Activated CD8-positive, alpha-beta memory T cell treated with anti-CD3 and anti-CD28 coated beads for 36 hours (primary cell): ENCODE data around the gene MESP1. TPM values are rescaled to one million over a fixed set of nuclear protein-coding genes. Genes with fewer than 3 reads are reported as not detected.
"Not testable (repeated sequence)": the region's sequence is repeated elsewhere in the genome, so short reads cannot be mapped to it uniquely, and the experiment has no call there.

Source experiments
- CTCF ChIA-PET: fragments of 350-600 bp; sonication (Branson Sonifier 250); formaldehyde crosslinking; loops from one replicate; lab custom pipeline; 2021; ENCODE audit warnings: antibody characterized with exemption; lab: Charles Lee
- POLR2A ChIA-PET: fragments of 350-600 bp; sonication (Branson Sonifier 250); formaldehyde crosslinking; loops from one replicate; lab custom pipeline; 2021; ENCODE audit warnings: antibody characterized with exemption; lab: Charles Lee
- total RNA-seq, 2 experiments: library from RNA; stranded (reverse); gene quantifications; one replicate each; pipeline ENCODE4 v1.2.3, GENCODE V29; 2021

The MESP1 gene, protein sequence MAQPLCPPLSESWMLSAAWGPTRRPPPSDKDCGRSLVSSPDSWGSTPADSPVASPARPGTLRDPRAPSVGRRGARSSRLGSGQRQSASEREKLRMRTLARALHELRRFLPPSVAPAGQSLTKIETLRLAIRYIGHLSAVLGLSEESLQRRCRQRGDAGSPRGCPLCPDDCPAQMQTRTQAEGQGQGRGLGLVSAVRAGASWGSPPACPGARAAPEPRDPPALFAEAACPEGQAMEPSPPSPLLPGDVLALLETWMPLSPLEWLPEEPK
- 1 to 10 TPM; 7.3 to 9.1 TPM for total RNA-seq

- CTCF ChIA-PET: interaction anchor here (1.0 to 1.7 kb wide), 4 partner anchors 10 to 143 kb away, joined by 3 to 7 read pairs (median 4); partner anchors contain the start of gene AP3S2
- POLR2A ChIA-PET: interaction anchor here (1.3 kb wide), 1 partner anchor 10 kb away, joined by 3 read pairs; no protein-coding TSS in a partner anchor
Measured at GRCh38 chr15:89750560-89751542, at the start of gene MESP1. Gene MESP1 (minus strand): TSS chr15:89751249. CDS start chr15:89751231, 18 bp downstream.

- ChIA-PET CTCF (no interaction called here), POLR2A (no interaction called here)
Measured at GRCh38 chr15:89799918-89800498, 49.0 kb upstream of the MESP1 start.

- ChIA-PET CTCF (no interaction called here), POLR2A (no interaction called here)
Measured at GRCh38 chr15:89799011-89799911, 48.2 kb upstream of the MESP1 start.

GRCh38 chr15:89797678-89798201 is 46.7 kb upstream of the MESP1 start:
- POLR2A ChIA-PET: no interaction called here
- CTCF ChIA-PET: no interaction called here

- CTCF ChIA-PET: no interaction called here
- POLR2A ChIA-PET: no interaction called here
Measured at GRCh38 chr15:89795996-89796395, 44.9 kb upstream of the MESP1 start.

DNA sequence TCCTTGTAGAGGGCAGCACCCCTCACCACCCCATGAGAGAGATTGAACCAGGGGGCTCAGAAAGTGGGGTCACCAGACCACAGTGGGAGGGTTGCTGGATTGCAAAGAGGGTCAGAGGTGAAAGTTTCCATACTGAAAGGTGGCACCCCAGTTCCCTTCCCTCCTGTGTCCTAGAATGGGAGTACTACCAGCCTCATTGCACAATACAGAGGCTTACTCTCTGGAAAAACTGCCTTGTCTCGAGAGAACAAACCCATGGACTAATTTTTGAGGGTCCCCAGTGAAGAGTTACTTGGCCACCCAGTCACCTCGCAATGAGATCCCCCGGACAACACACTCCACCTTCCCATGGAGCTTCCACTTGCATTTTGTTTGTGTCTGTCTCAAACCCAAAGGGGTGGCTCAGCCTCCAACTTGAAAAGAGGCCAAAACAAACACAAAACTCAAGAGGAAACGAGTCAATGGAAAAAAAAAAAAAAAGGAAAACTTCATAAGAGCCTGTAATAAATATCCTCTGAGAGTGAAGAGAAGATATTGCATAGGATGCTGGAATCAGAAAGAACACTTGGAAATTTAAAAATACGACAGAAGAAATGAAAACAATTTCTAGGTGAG is 43.7 kb upstream of the MESP1 start:
- CTCF ChIA-PET: no interaction called here

DNA sequence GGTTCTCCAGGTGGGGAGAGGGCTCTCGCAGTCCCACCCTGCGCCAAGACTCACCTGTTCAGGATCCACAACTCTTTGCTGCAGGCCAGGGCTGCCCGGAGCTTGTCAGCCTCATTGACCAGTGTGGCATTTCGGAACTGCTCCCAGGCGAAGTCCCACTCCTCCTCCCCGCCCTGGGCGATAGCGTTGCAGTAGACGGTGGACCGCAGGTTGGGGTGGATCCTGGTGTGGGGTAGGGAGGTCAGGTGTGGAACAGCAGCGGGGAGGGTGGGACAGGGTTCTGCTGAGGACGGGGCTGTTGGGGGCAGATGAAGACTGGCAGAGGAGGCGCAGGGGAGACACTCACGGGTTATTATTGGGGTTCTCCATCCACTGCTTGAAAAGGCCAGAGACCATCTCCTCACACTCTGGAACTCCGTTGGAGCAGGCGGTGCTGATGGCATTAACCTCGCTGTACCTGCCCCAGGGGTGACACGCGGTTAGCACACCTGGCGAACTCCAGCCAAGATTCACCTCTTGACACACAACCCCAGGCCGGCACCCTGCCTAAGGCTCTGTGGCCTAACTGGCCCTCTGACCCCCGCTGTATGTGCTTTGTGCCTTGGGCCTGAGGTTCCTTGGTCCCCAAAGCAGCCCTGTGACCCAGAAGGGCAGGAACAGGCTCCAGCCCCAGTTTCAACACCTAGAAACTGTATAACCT is 41.2 kb upstream of the MESP1 start:
- POLR2A ChIA-PET: no interaction called here
- CTCF ChIA-PET: no interaction called here

More for the DNA sequence above, 43.7 kb upstream of the MESP1 start:
- POLR2A ChIA-PET: no interaction called here

DNA sequence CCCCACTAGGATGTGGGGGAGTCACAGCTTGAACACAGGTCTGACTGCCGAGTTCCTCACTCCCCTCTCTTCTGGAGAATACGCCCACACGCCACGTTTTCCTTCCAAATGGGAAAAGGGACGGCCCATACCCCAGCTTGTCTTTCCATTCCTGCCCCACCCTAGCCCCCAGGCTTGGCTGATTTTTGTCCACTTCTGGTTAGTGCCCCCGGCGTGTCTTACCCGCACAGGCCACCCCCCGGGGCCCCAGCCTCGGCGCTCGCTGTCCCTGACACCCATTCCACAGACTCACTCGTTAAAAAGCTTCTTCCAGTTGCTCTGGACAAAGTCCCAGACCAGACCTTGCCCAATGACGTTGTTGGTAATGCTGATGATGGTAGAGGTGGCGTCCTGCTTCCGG is 39.6 kb upstream of the MESP1 start:
- CTCF ChIA-PET: interaction anchor here (1.7 kb wide), 1 partner anchor 17 kb away, joined by 3 read pairs; no protein-coding TSS in a partner anchor
- POLR2A ChIA-PET: no interaction called here

DNA sequence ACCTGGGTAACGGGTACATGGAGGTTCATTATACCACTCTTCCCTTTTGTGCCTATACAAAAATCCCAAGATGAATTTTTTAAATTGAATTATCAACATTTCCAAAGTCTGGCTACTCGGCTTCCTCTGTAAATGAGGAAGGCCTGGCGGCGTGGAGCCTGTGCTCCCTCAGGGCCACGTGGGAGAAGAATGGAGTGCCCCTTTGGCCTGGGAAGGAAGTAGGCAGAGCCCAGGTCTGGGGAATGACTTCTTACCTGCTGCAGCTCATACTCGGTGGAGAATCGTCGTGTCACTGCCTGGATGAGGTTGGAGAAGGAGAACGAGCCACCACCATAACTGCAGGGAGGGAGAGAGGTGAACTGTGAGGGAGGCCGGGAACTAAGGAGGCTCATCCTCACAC is 39.2 kb upstream of the MESP1 start:
- CTCF ChIA-PET: interaction anchor here (1.7 kb wide), 1 partner anchor 16 kb away, joined by 3 read pairs; no protein-coding TSS in a partner anchor
- POLR2A ChIA-PET: no interaction called here

GRCh38 chr15:89788585-89788984 is 37.5 kb upstream of the MESP1 start:
- CTCF ChIA-PET: interaction anchor here (0.6 kb wide), 1 partner anchor 368 kb away, joined by 4 read pairs; no protein-coding TSS in a partner anchor

DNA sequence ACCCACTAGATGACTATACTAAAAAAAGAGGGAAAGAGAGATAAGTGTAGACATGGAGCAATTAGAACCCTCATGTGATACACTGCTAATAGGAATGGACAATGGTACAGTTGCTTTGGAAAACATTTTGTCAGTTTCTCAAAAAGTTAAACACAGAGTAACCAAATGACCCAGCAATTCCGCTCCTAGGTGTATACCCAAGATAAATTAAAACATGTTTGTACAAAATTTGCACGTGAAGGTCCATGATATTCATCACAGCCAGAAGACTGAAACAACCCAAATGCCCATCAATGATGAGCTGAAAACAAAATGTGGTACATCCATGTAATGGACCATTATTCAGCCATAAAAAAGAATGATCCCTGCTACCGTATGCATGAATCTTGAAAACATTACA is 36.9 kb upstream of the MESP1 start:
- ChIA-PET CTCF (interaction anchor here (0.6 kb wide), 1 partner anchor 368 kb away, joined by 4 read pairs; no protein-coding TSS in a partner anchor), POLR2A (no interaction called here)

More at GRCh38 chr15:89788585-89788984, 37.5 kb upstream of the MESP1 start:
- POLR2A ChIA-PET: not testable (repeated sequence)

DNA sequence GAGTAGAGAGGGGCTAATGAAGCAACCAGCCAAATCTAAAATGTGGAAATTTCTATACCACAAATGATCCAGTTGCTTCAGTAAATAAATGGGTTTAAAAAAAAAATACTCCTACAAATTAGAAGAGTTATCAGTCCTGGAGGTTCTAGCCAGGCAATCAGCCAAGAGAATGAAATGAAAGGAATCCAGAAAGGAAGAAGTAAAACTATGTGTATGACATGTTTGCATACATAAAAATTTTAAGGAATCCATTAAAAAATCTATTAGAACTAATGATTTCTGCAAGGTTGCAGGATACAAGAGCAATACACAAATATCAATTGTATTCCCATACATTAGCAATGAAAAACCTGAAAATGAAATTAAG is 34.7 kb upstream of the MESP1 start:
- POLR2A ChIA-PET: no interaction called here
- CTCF ChIA-PET: no interaction called here

DNA sequence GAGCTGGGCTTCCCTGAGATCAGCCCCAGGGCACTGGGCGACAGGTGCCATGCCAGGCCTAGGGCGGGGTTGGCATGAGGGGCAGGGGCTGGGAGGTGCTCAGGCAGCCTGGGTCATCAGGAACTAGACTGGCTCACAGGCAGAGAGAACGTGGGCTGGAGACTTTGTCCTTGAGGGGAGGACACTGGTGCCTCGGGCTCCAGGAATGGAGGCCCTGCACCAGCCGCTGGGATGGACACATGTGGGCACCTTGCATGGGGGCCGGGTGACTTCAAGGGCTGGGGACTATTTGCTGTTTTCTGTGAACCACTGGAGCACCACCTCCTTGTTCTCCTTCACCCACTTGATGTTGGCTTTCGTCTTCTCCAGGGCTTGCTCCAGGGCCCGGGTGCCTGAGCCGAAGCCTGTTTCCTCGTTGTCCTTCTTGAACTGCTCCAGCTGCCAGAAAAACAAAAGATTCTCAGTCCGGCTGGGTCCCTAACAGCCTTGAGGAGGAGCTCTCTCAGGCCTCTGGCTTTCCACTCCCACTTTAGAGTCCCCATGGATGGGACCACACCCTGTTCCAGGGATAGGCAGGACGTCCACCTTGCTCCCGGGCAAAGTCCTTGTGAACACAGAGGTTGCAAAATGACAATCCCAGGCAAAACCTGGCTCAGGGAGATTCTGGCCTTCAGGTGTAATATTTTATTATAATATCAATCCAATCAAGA is 34.2 kb upstream of the MESP1 start:
- ChIA-PET POLR2A (no interaction called here), CTCF (no interaction called here)

GRCh38 chr15:89784686-89784960 is 33.6 kb upstream of the MESP1 start:
- ChIA-PET CTCF (no interaction called here), POLR2A (no interaction called here)

GRCh38 chr15:89783861-89784685 is 33.0 kb upstream of the MESP1 start:
- ChIA-PET POLR2A (no interaction called here), CTCF (no interaction called here)

DNA sequence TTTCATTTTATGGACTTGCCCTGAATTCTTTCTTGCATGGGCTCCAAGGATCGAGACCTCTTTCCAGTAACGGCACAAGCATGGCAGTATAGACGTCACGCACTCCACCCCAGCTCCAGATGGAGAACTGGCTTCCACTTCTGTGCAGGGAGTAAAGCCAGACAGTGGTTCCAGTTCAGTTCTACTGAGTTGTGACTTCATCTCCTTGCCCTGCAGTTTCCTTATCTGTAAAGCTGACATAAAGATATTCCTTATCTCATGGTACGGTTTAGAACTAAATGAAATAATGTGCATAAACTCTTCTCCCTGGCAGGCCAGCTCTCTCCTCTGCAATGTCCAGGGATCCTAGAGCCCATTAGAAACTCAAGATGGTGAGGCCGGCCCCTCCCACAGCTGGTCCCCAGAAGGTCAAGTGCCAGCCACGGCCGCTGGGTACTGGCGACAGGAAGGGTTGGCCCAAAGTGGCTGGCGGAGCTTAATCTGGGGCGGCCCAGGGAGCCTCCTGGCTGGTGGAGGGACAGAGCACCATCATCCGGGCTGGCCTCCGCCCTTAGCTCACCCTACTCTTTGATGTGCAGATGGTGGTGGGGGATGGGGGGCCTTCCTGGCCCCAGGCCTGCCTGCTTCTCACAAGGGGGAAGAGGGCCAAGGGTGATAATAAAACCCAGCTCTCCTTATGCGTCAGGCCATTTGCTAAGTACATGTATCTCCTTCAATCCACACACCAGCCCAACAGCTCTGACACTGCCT is 32.2 kb upstream of the MESP1 start:
- ChIA-PET POLR2A (no interaction called here), CTCF (no interaction called here)
